HepG2 (cell line): ENCODE results near the gene PAXX. TPM values are rescaled to one million over a fixed set of nuclear protein-coding genes. Genes with fewer than 3 reads are reported as not detected.

Experiments used
- ATAC-seq: fragments of 200-7000 bp; cut with Tn5 transposase; 3 replicates; pipeline ENCODE4 v1.9.1; 2020; ENCODE audit warnings: mild to moderate bottlenecking, moderate library complexity
- BruUV-seq: library from RNA; stranded (reverse); fragments of 400-500 nt; replicated peaks from 2 replicates; lab custom pipeline; 2021; lab: Mats Ljungman, UMichigan
- CTCF ChIA-PET: fragments of 300-600 bp; formaldehyde crosslinking; extraction: SDS; loops from one replicate; lab custom pipeline; 2021; ENCODE audit warnings: low total read pairs, inconsistent platforms, low intra/inter-chr PET ratio; lab: Yijun Ruan, JAX
- POLR2A ChIA-PET: fragments of 350-600 bp; sonication (Branson Sonifier 250); formaldehyde crosslinking; loops from one replicate; lab custom pipeline; 2020; ENCODE audit warnings: antibody characterized with exemption, inconsistent platforms; lab: Yijun Ruan, JAX
- DNase-seq: peaks from one replicate; pipeline ENCODE4 v3.0.0-alpha.2; 2015; ENCODE audit warnings: low spot score
- FAIRE-seq: peaks from 3 replicates; lab custom pipeline; 2011; peaks lifted over from hg19 to GRCh38; lab: Jason Lieb, UNC
- H2AFZ ChIP-seq: one replicate; pipeline ENCODE4 v1.6.1; 2011; ENCODE audit warnings: low read length, inconsistent platforms
- H3K27ac ChIP-seq: fragments of 300-600 bp; 3 replicates; pipeline ENCODE4 v1.8.0; 2011; ENCODE audit warnings: mixed run types, mild to moderate bottlenecking, mixed read lengths, low read length, inconsistent platforms; ENCODE audit not compliant: insufficient read depth; ENCODE audit errors: extremely low read length
- H3K27me3 ChIP-seq, 2 experiments: fragments of 200-600 bp in 1 of 2; 2 replicates in 1 of 2; 3 replicates in 1 of 2; pipeline versions ENCODE4 v1.6.0 to v1.8.0; 2011; ENCODE audit warnings: low read length in 2 of 2, mild to moderate bottlenecking in 2 of 2, moderate library complexity in 2 of 2, inconsistent platforms in 1 of 2; ENCODE audit not compliant: insufficient read depth in 2 of 2, control insufficient read depth in 1 of 2
- H3K36me3 ChIP-seq, 2 experiments: fragments of 200-600 bp in 1 of 2; replicated peaks in 1 of 2; 2 replicates in 1 of 2; 3 replicates in 1 of 2; pipeline versions ENCODE4 v1.5.1 to v1.8.0; 2011; ENCODE audit warnings: low read length in 2 of 2, inconsistent platforms in 1 of 2; ENCODE audit not compliant: insufficient read depth in 2 of 2, control insufficient read depth in 1 of 2
- H3K4me1 ChIP-seq: 2 replicates; pipeline ENCODE4 v1.5.1; 2012; ENCODE audit warnings: low read length, inconsistent platforms; ENCODE audit not compliant: insufficient read depth
- H3K4me2 ChIP-seq: 2 replicates; pipeline ENCODE4 v1.6.0; 2011; ENCODE audit warnings: low read depth, low read length, inconsistent platforms
- H3K4me3 ChIP-seq, 3 experiments: fragments of 200-600 bp in 1 of 3; sonication (generic), shearing (Covaris generic) in 1 of 3; replicated peaks in 1 of 3; 2 replicates each; pipeline ENCODE4 v1.5.1; 2011 to 2016; ENCODE audit warnings: low read length in 3 of 3, inconsistent platforms in 2 of 3, low read depth in 2 of 3, mild to moderate bottlenecking in 2 of 3, control low read depth in 1 of 3, mixed read lengths in 1 of 3; ENCODE audit not compliant: insufficient read depth in 1 of 3
- H3K79me2 ChIP-seq: one replicate; pipeline ENCODE4 v1.6.1; 2011; ENCODE audit warnings: low read length, inconsistent platforms; ENCODE audit not compliant: insufficient read depth
- H3K9ac ChIP-seq: 2 replicates; pipeline ENCODE4 v1.6.0; 2011; ENCODE audit warnings: mild to moderate bottlenecking, low read depth, low read length, inconsistent platforms; ENCODE audit not compliant: insufficient read depth
- H3K9me3 ChIP-seq: 2 replicates; pipeline ENCODE4 v1.5.1; 2012; ENCODE audit warnings: mild to moderate bottlenecking, low read length
- H4K20me1 ChIP-seq: 2 replicates; pipeline ENCODE4 v1.6.0; 2011; ENCODE audit warnings: inconsistent platforms, mild to moderate bottlenecking, low read length, moderate library complexity; ENCODE audit not compliant: insufficient read depth
- ATF7-NPFF ChIP-seq: sonication (generic); formaldehyde crosslinking; IDR thresholded peaks from 2 replicates; pipeline ENCODE4 v1.8.1; 2023; ENCODE audit warnings: mild to moderate bottlenecking, low read depth, missing genetic modification reagents, moderate library complexity
- CBX5 ChIP-seq: sonication (generic); formaldehyde crosslinking; IDR thresholded peaks from 2 replicates; pipeline ENCODE4 v1.4.0; 2020; ENCODE audit warnings: missing genetic modification reagents, borderline replicate concordance
- EHMT2 ChIP-seq: fragments of 200-600 bp; sonication (generic); IDR thresholded peaks from 2 replicates; pipeline ENCODE4 v1.7.0; 2017; ENCODE audit warnings: antibody characterized with exemption, low read depth, low read length, borderline replicate concordance
- ELF4 ChIP-seq: sonication (generic); formaldehyde crosslinking; IDR thresholded peaks from 2 replicates; pipeline ENCODE4 v1.5.0; 2020; ENCODE audit warnings: missing genetic modification reagents, mild to moderate bottlenecking, moderate library complexity, borderline replicate concordance
- NRL ChIP-seq: sonication (generic); formaldehyde crosslinking; IDR thresholded peaks from 2 replicates; pipeline ENCODE4 v1.5.0; 2020; ENCODE audit warnings: missing genetic modification reagents, mild to moderate bottlenecking, moderate library complexity, borderline replicate concordance
- PHF8 ChIP-seq: sonication (generic); formaldehyde crosslinking; IDR thresholded peaks from 2 replicates; pipeline ENCODE4 v1.5.0; 2020; ENCODE audit warnings: missing genetic modification reagents
- TARDBP ChIP-seq: sonication (generic); formaldehyde crosslinking; IDR thresholded peaks from 2 replicates; pipeline ENCODE4 v1.8.0; 2022; ENCODE audit warnings: mild to moderate bottlenecking, missing genetic modification reagents
- TRIM24 ChIP-seq: sonication (generic); formaldehyde crosslinking; IDR thresholded peaks from 2 replicates; pipeline ENCODE4 v1.8.0; 2022; ENCODE audit warnings: mild to moderate bottlenecking, missing genetic modification reagents
- ZBTB8A ChIP-seq: sonication (generic); formaldehyde crosslinking; IDR thresholded peaks from 2 replicates; pipeline ENCODE4 v1.4.0; 2020; ENCODE audit warnings: mild to moderate bottlenecking, low read depth, missing genetic modification reagents, borderline replicate concordance
- ZNF354B ChIP-seq: sonication (generic); formaldehyde crosslinking; IDR thresholded peaks from 2 replicates; pipeline ENCODE4 v1.8.0; 2022; ENCODE audit warnings: mild to moderate bottlenecking, missing genetic modification reagents
- ZNF557 ChIP-seq: sonication (generic); formaldehyde crosslinking; IDR thresholded peaks from 2 replicates; pipeline ENCODE4 v1.4.0; 2020; ENCODE audit warnings: missing genetic modification reagents
- whole genome bisulfite sequencing: methylation state at CpG from one replicate; pipeline ENCODE4 v1.1.6; 2017; ENCODE audit warnings: low lambda C conversion rate; 5-methylcytosine and 5-hydroxymethylcytosine counted together
- in situ Hi-C: cut with HindIII; loops from 2 replicates; pipeline ENCODE4 v1.10.0; 2017; ENCODE audit warnings: low pct_unique_long_range_greater_than_20kb; ENCODE audit not compliant: extremely low pct_ligation_motif_present
- intact Hi-C: fragments of 100-400 bp; cut with micrococcal nuclease; formaldehyde crosslinking; loops from one replicate; pipeline ENCODE4 v1.10.0; 2022; ENCODE audit not compliant: unreplicated experiment
- polyA plus RNA-seq, 8 experiments: library from polyadenylated mRNA; depleted of rRNA in 3 of 8; stranded (reverse) in 7 of 8; unstranded in 1 of 8; fragments of >200 nt; fragmentation: Illumina TruSeq in 4 of 8; extraction: Trizol in 4 of 8; gene quantifications; 2 replicates each; pipeline versions ENCODE4 v1.2.1 to v1.2.3, GENCODE V29; 2011 to 2016; ENCODE audit warnings: low read depth in 4 of 8, missing spikeins in 1 of 8, mixed read lengths in 1 of 8; ENCODE audit not compliant: insufficient read depth in 1 of 8
- total RNA-seq, 5 experiments: library from RNA; depleted of rRNA; stranded (reverse); fragments of >200 nt; fragmentation: Illumina TruSeq; extraction: Trizol; gene quantifications; 2 replicates each; pipeline ENCODE4 v1.2.3, GENCODE V29; 2016; ENCODE audit warnings: low read depth in 1 of 5
- TF ChIP-seq, protein P1 (sequence below): IDR thresholded peaks from 2 replicates; pipeline ENCODE4 v1.6.1; 2016; ENCODE audit warnings: mild to moderate bottlenecking
- TF ChIP-seq, protein P2 (sequence below): sonication (generic); formaldehyde crosslinking; IDR thresholded peaks from 2 replicates; pipeline ENCODE4 v1.5.0; 2020; ENCODE audit warnings: mild to moderate bottlenecking, missing genetic modification reagents
- TF ChIP-seq, protein P3 (sequence below): sonication (generic); formaldehyde crosslinking; IDR thresholded peaks from 2 replicates; pipeline ENCODE4 v1.4.0; 2020; ENCODE audit warnings: mild to moderate bottlenecking, low read depth, missing genetic modification reagents
- TF ChIP-seq, protein P4 (sequence below): IDR thresholded peaks from 2 replicates; pipeline ENCODE4 v1.6.1; 2016; ENCODE audit warnings: missing compliant biosample characterization, missing genetic modification reagents, borderline replicate concordance
- TF ChIP-seq, protein P5 (sequence below): sonication (generic); formaldehyde crosslinking; IDR thresholded peaks from 2 replicates; pipeline ENCODE4 v1.5.0; 2020; ENCODE audit warnings: missing genetic modification reagents

The PAXX gene
- total and polyA plus RNA-seq, 2 of the 13 experiments (the other 11 are each of a cell fraction or from before 2014, with no cell fraction given): 14.0 to 31.9 TPM

DNA sequence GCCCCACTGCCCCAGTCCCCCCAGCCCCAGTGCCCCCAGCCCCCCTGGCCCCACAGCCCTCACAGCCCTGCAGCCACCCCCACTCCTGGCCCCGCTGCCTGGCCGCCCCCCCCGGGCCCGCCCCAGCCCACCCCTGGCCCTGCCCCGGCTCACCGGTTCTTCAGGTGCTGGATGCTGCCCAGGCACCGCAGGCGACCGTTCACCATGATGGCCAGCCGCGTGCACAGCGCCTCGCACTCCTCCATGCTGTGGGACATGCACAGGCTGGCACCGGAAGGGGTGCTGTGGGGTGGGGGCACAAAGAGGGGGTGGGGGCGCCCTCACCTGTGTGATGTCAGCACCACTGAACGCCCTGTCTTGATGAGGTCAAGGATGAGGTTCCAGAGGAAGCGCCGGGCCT, 17.0 kb downstream of the PAXX start:
- no peaks in the 10 kb centered on the region for H3K27me3 ChIP-seq
- TF ChIP-seq, protein P1, sequence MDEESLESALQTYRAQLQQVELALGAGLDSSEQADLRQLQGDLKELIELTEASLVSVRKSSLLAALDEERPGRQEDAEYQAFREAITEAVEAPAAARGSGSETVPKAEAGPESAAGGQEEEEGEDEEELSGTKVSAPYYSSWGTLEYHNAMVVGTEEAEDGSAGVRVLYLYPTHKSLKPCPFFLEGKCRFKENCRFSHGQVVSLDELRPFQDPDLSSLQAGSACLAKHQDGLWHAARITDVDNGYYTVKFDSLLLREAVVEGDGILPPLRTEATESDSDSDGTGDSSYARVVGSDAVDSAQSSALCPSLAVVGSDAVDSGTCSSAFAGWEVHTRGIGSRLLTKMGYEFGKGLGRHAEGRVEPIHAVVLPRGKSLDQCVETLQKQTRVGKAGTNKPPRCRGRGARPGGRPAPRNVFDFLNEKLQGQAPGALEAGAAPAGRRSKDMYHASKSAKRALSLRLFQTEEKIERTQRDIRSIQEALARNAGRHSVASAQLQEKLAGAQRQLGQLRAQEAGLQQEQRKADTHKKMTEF (CRISPR knock-in tag): no peak
- TF ChIP-seq, protein P2, sequence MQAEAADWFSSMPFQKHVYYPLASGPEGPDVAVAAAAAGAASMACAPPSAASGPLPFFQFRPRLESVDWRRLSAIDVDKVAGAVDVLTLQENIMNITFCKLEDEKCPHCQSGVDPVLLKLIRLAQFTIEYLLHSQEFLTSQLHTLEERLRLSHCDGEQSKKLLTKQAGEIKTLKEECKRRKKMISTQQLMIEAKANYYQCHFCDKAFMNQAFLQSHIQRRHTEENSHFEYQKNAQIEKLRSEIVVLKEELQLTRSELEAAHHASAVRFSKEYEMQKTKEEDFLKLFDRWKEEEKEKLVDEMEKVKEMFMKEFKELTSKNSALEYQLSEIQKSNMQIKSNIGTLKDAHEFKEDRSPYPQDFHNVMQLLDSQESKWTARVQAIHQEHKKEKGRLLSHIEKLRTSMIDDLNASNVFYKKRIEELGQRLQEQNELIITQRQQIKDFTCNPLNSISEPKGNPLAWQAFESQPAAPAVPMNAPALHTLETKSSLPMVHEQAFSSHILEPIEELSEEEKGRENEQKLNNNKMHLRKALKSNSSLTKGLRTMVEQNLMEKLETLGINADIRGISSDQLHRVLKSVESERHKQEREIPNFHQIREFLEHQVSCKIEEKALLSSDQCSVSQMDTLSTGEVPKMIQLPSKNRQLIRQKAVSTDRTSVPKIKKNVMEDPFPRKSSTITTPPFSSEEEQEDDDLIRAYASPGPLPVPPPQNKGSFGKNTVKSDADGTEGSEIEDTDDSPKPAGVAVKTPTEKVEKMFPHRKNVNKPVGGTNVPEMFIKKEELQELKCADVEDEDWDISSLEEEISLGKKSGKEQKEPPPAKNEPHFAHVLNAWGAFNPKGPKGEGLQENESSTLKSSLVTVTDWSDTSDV (CRISPR knock-in tag): no peak
- no peak for TF ChIP-seq TRIM24 (CRISPR knock-in tag)
- no peak for TF ChIP-seq ZBTB8A (CRISPR knock-in tag)
- no peak for TF ChIP-seq PHF8 (CRISPR knock-in tag)
- no peak for TF ChIP-seq ATF7-NPFF (CRISPR knock-in tag)
- no peak for TF ChIP-seq NRL (CRISPR knock-in tag)
- no peak for TF ChIP-seq CBX5 (CRISPR knock-in tag)
- no peak for TF ChIP-seq TARDBP (CRISPR knock-in tag)
- no peak for TF ChIP-seq EHMT2
- TF ChIP-seq, protein P3, sequence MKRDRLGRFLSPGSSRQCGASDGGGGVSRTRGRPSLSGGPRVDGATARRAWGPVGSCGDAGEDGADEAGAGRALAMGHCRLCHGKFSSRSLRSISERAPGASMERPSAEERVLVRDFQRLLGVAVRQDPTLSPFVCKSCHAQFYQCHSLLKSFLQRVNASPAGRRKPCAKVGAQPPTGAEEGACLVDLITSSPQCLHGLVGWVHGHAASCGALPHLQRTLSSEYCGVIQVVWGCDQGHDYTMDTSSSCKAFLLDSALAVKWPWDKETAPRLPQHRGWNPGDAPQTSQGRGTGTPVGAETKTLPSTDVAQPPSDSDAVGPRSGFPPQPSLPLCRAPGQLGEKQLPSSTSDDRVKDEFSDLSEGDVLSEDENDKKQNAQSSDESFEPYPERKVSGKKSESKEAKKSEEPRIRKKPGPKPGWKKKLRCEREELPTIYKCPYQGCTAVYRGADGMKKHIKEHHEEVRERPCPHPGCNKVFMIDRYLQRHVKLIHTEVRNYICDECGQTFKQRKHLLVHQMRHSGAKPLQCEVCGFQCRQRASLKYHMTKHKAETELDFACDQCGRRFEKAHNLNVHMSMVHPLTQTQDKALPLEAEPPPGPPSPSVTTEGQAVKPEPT (CRISPR knock-in tag): no peak
- no peak for TF ChIP-seq ZNF557 (CRISPR knock-in tag)
- TF ChIP-seq, protein P4, sequence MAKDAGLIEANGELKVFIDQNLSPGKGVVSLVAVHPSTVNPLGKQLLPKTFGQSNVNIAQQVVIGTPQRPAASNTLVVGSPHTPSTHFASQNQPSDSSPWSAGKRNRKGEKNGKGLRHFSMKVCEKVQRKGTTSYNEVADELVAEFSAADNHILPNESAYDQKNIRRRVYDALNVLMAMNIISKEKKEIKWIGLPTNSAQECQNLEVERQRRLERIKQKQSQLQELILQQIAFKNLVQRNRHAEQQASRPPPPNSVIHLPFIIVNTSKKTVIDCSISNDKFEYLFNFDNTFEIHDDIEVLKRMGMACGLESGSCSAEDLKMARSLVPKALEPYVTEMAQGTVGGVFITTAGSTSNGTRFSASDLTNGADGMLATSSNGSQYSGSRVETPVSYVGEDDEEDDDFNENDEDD (CRISPR knock-in tag): no peak
- TF ChIP-seq ZNF354B (CRISPR knock-in tag): no peak
- TF ChIP-seq ELF4 (CRISPR knock-in tag): no peak
- TF ChIP-seq, protein P5, sequence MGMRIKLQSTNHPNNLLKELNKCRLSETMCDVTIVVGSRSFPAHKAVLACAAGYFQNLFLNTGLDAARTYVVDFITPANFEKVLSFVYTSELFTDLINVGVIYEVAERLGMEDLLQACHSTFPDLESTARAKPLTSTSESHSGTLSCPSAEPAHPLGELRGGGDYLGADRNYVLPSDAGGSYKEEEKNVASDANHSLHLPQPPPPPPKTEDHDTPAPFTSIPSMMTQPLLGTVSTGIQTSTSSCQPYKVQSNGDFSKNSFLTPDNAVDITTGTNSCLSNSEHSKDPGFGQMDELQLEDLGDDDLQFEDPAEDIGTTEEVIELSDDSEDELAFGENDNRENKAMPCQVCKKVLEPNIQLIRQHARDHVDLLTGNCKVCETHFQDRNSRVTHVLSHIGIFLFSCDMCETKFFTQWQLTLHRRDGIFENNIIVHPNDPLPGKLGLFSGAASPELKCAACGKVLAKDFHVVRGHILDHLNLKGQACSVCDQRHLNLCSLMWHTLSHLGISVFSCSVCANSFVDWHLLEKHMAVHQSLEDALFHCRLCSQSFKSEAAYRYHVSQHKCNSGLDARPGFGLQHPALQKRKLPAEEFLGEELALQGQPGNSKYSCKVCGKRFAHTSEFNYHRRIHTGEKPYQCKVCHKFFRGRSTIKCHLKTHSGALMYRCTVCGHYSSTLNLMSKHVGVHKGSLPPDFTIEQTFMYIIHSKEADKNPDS: no peak
- ChIA-PET POLR2A (no interaction called here), CTCF (no interaction called here)
- H3K4me3 ChIP-seq: no peak overlapping the region
- no peak overlapping the region for H3K4me2 ChIP-seq
- peaks cover 4% of the 10 kb centered on the region; the same call in 1 of the 2 replicates for H3K9me3 ChIP-seq
- DNase-seq (no peak), FAIRE-seq (no peak), ATAC-seq (no peak)
- intact Hi-C loops: no loop called here
- H4K20me1 ChIP-seq: no peaks in the 10 kb centered on the region
- H3K4me1 ChIP-seq: no peaks in the 10 kb centered on the region
- H3K9ac ChIP-seq: no peak overlapping the region
- H3K79me2 ChIP-seq: no peaks in the 10 kb centered on the region
- H3K36me3 ChIP-seq: no peaks in the 10 kb centered on the region
- no peak overlapping the region for H3K27ac ChIP-seq
- H2AFZ ChIP-seq: no peak overlapping the region
- BruUV-seq: no TSS peak
- in situ Hi-C loops: no loop called here
- 88% methylated on average over 11 of the region's 18 CpGs for WGBS
